IMR-90 (cell line): Measurements from ENCODE around the gene PRPF40B. TPM values are rescaled to one million over a fixed set of nuclear protein-coding genes. Genes with fewer than 3 reads are reported as not detected.

Experiments used
- ATAC-seq: fragments of 200-7000 bp; cut with Tn5 transposase; 2 replicates; pipeline ENCODE4 v1.9.1; 2020; ENCODE audit warnings: low read depth, mild to moderate bottlenecking, moderate library complexity
- BruUV-seq: library from RNA; stranded (reverse); fragments of 400-500 nt; replicated peaks from 2 replicates; lab custom pipeline; 2021; lab: Mats Ljungman, UMichigan
- CTCF ChIA-PET: fragments of 300-600 bp; formaldehyde crosslinking; extraction: SDS; loops from one replicate; lab custom pipeline; 2021; ENCODE audit warnings: antibody characterized with exemption; lab: Yijun Ruan, JAX
- POLR2A ChIA-PET: fragments of 300-600 bp; sonication (Branson Sonifier 250); formaldehyde crosslinking; loops from one replicate; lab custom pipeline; 2022; ENCODE audit warnings: antibody characterized with exemption; ENCODE audit not compliant: unreplicated experiment; lab: Charles Lee
- DNase-seq: peaks from one replicate; pipeline ENCODE4 v3.0.0; 2013
- H2AFZ ChIP-seq: replicated peaks from 2 replicates; pipeline ENCODE3; 2013; ENCODE audit warnings: low read length, mild to moderate bottlenecking; ENCODE audit not compliant: poor library complexity
- H2AK5ac ChIP-seq: 2 replicates; pipeline ENCODE4 v1.6.1; 2013; ENCODE audit warnings: low read depth, low read length, inconsistent platforms
- H2AK9ac ChIP-seq: replicated peaks from 2 replicates; pipeline ENCODE3; 2013; ENCODE audit warnings: mild to moderate bottlenecking, low read depth, low read length, moderate library complexity; ENCODE audit not compliant: poor library complexity
- H2BK120ac ChIP-seq: 2 replicates; pipeline ENCODE4 v1.6.1; 2013; ENCODE audit warnings: low read depth, low read length, inconsistent platforms
- H2BK15ac ChIP-seq: 3 replicates; pipeline ENCODE4 v1.6.1; 2013; ENCODE audit warnings: low read depth, low read length, inconsistent platforms
- H2BK20ac ChIP-seq: 2 replicates; pipeline ENCODE4 v1.6.1; 2013; ENCODE audit warnings: low read depth, mild to moderate bottlenecking, inconsistent platforms, low read length, moderate library complexity
- H2BK5ac ChIP-seq: 2 replicates; pipeline ENCODE4 v1.6.1; 2013; ENCODE audit warnings: mild to moderate bottlenecking, low read depth, low read length, inconsistent platforms; ENCODE audit not compliant: poor library complexity, severe bottlenecking
- H3K14ac ChIP-seq: replicated peaks from 2 replicates; pipeline ENCODE4 v1.6.1; 2013; ENCODE audit warnings: low read depth, low read length, inconsistent platforms
- H3K18ac ChIP-seq: 2 replicates; pipeline ENCODE4 v1.6.1; 2013; ENCODE audit warnings: low read depth, low read length, control low read depth
- H3K23ac ChIP-seq: 2 replicates; pipeline ENCODE4 v1.6.1; 2013; ENCODE audit warnings: low read depth, low read length, inconsistent platforms
- H3K27ac ChIP-seq: 2 replicates; pipeline ENCODE4 v1.5.1; 2013; ENCODE audit warnings: mild to moderate bottlenecking, control low read depth, low read length; ENCODE audit not compliant: insufficient read depth
- H3K27me3 ChIP-seq: 2 replicates; pipeline ENCODE4 v1.6.1; 2013; ENCODE audit warnings: low read length; ENCODE audit not compliant: control insufficient read depth, insufficient read depth
- H3K36me3 ChIP-seq: 2 replicates; pipeline ENCODE4 v1.6.1; 2013; ENCODE audit warnings: low read length, mixed read lengths; ENCODE audit not compliant: control insufficient read depth, insufficient read depth
- H3K4ac ChIP-seq: 2 replicates; pipeline ENCODE4 v1.6.1; 2013; ENCODE audit warnings: low read depth, low read length, inconsistent platforms
- H3K4me1 ChIP-seq: 2 replicates; pipeline ENCODE4 v1.6.1; 2013; ENCODE audit warnings: low read length, mixed read lengths; ENCODE audit not compliant: control insufficient read depth, insufficient read depth
- H3K4me2 ChIP-seq: 2 replicates; pipeline ENCODE4 v1.6.1; 2013; ENCODE audit warnings: low read depth, mild to moderate bottlenecking, control low read depth, low read length, moderate library complexity
- H3K4me3 ChIP-seq: 2 replicates; pipeline ENCODE4 v1.5.1; 2013; ENCODE audit warnings: low read depth, mild to moderate bottlenecking, control low read depth, low read length, moderate library complexity; ENCODE audit not compliant: insufficient read depth
- H3K56ac ChIP-seq: 2 replicates; pipeline ENCODE4 v1.6.1; 2013; ENCODE audit warnings: low read length, inconsistent platforms; ENCODE audit not compliant: insufficient read depth; ENCODE audit errors: extremely low read depth
- H3K79me1 ChIP-seq, 2 experiments: 2 replicates each; pipeline ENCODE4 v1.6.1; 2013; ENCODE audit warnings: low read length in 2 of 2, inconsistent platforms in 1 of 2, low read depth in 1 of 2
- H3K9ac ChIP-seq: 2 replicates; pipeline ENCODE4 v1.6.1; 2013; ENCODE audit warnings: low read depth, low read length, control low read depth
- H3K9me1 ChIP-seq: 2 replicates; pipeline ENCODE4 v1.6.1; 2013; ENCODE audit warnings: low read length, inconsistent platforms; ENCODE audit not compliant: insufficient read depth
- H3K9me3 ChIP-seq: 2 replicates; pipeline ENCODE4 v1.6.1; 2013; ENCODE audit warnings: low read length; ENCODE audit not compliant: control insufficient read depth, insufficient read depth
- H4K20me1 ChIP-seq: 2 replicates; pipeline ENCODE4 v1.6.1; 2013; ENCODE audit warnings: low read length, inconsistent platforms; ENCODE audit not compliant: insufficient read depth
- H4K5ac ChIP-seq: 2 replicates; pipeline ENCODE4 v1.6.1; 2013; ENCODE audit warnings: mild to moderate bottlenecking, low read depth, low read length, control low read depth
- H4K8ac ChIP-seq, 2 experiments: 2 replicates each; pipeline ENCODE4 v1.6.1; 2013; ENCODE audit warnings: low read depth in 2 of 2, low read length in 2 of 2, control low read depth in 1 of 2, inconsistent platforms in 1 of 2
- H4K91ac ChIP-seq: 2 replicates; pipeline ENCODE4 v1.6.1; 2013; ENCODE audit warnings: low read depth, low read length, inconsistent platforms; ENCODE audit not compliant: insufficient read depth
- BHLHE40 ChIP-seq: fragments of 150-350 bp; IDR thresholded peaks from 2 replicates; pipeline ENCODE4 v1.6.1; 2016; ENCODE audit warnings: mild to moderate bottlenecking, low read depth, low read length
- CEBPB ChIP-seq: IDR thresholded peaks from 2 replicates; pipeline ENCODE4 v1.6.1; 2012; ENCODE audit warnings: low read depth, low read length, improper control_type of control experiment
- CHD1 ChIP-seq: IDR thresholded peaks from 2 replicates; pipeline ENCODE4 v1.6.1; 2012; ENCODE audit warnings: low read depth, low read length, improper control_type of control experiment
- MAFK ChIP-seq: IDR thresholded peaks from 2 replicates; pipeline ENCODE4 v1.6.1; 2012; ENCODE audit warnings: low read depth, low read length, improper control_type of control experiment
- MAZ ChIP-seq: IDR thresholded peaks from 2 replicates; pipeline ENCODE4 v1.6.1; 2012; ENCODE audit warnings: low read depth, mild to moderate bottlenecking, low read length, improper control_type of control experiment, moderate library complexity, borderline replicate concordance
- POLR2A ChIP-seq: IDR thresholded peaks from 2 replicates; pipeline ENCODE4 v1.6.1; 2012; ENCODE audit warnings: mild to moderate bottlenecking, low read depth, low read length
- RAD21 ChIP-seq: IDR thresholded peaks from 2 replicates; pipeline ENCODE4 v1.6.1; 2012; ENCODE audit warnings: low read length, improper control_type of control experiment
- RCOR1 ChIP-seq: IDR thresholded peaks from 2 replicates; pipeline ENCODE4 v1.6.1; 2012; ENCODE audit warnings: mild to moderate bottlenecking, low read length, improper control_type of control experiment; ENCODE audit not compliant: insufficient replicate concordance
- RFX5 ChIP-seq: IDR thresholded peaks from 2 replicates; pipeline ENCODE4 v1.8.0; 2012; ENCODE audit warnings: low read depth, mild to moderate bottlenecking, low read length, moderate library complexity
- SMC3 ChIP-seq: fragments of 150-350 bp; IDR thresholded peaks from 2 replicates; pipeline ENCODE4 v1.6.1; 2016; ENCODE audit warnings: low read depth, mild to moderate bottlenecking, antibody characterized with exemption, low read length, moderate library complexity
- WGBS, 2 experiments: methylation state at CpG; one replicate each; pipeline versions ENCODE4 v1.1.5 to v1.1.7; 2013; ENCODE audit warnings: missing lambda C conversion rate in 2 of 2; ENCODE audit not compliant: insufficient read length in 1 of 2; ENCODE audit errors: extremely low coverage in 2 of 2; 5-methylcytosine and 5-hydroxymethylcytosine counted together
- dilution Hi-C: fragments of 300-500 bp; cut with HindIII; formaldehyde crosslinking; loops from one replicate; pipeline ENCODE4 v1.14.3; 2018; ENCODE audit warnings: low sequenced_read_pairs; ENCODE audit not compliant: unreplicated experiment
- in situ Hi-C: fragments of 300-500 bp; cut with MboI; formaldehyde crosslinking; loops from 3 replicates; pipeline ENCODE4 v1.14.3; 2019; ENCODE audit warnings: low sequenced_read_pairs, inconsistent platforms, mixed read lengths
- intact Hi-C: fragments of 100-400 bp; cut with micrococcal nuclease; formaldehyde crosslinking; loops from 2 replicates; pipeline ENCODE4 v1.10.0; 2022
- polyA plus RNA-seq, 3 experiments: library from polyadenylated mRNA; depleted of rRNA; stranded (reverse); fragments of >200 nt; gene quantifications; 2 replicates each; pipeline ENCODE4 v1.2.3, GENCODE V29; 2012; ENCODE audit warnings: low replicate concordance in 1 of 3
- total RNA-seq: library from RNA; depleted of rRNA; stranded (reverse); fragments of >200 nt; gene quantifications from 2 replicates; pipeline ENCODE4 v1.2.3, GENCODE V29; 2012
- TF ChIP-seq, protein P1 (sequence below): fragments of 150-350 bp; IDR thresholded peaks from 2 replicates; pipeline ENCODE4 v1.6.1; 2017; ENCODE audit warnings: mild to moderate bottlenecking, antibody characterized with exemption, low read length, low read depth
- TF ChIP-seq, protein P2 (sequence below): fragments of 150-350 bp; IDR thresholded peaks from 2 replicates; pipeline ENCODE4 v1.6.1; 2016; ENCODE audit warnings: low read depth, mild to moderate bottlenecking, low read length, moderate library complexity, borderline replicate concordance
- TF ChIP-seq, protein P3 (sequence below): conservative IDR thresholded peaks from 2 replicates; pipeline ENCODE4 v1.5.1; 2012; ENCODE audit warnings: mild to moderate bottlenecking, low read depth, low read length, improper control_type of control experiment

PRPF40B gene
- total and polyA plus RNA-seq, 2 of the 4 experiments (the other 2 are of a cell fraction) = 5.0 to 11.8 TPM

DNA sequence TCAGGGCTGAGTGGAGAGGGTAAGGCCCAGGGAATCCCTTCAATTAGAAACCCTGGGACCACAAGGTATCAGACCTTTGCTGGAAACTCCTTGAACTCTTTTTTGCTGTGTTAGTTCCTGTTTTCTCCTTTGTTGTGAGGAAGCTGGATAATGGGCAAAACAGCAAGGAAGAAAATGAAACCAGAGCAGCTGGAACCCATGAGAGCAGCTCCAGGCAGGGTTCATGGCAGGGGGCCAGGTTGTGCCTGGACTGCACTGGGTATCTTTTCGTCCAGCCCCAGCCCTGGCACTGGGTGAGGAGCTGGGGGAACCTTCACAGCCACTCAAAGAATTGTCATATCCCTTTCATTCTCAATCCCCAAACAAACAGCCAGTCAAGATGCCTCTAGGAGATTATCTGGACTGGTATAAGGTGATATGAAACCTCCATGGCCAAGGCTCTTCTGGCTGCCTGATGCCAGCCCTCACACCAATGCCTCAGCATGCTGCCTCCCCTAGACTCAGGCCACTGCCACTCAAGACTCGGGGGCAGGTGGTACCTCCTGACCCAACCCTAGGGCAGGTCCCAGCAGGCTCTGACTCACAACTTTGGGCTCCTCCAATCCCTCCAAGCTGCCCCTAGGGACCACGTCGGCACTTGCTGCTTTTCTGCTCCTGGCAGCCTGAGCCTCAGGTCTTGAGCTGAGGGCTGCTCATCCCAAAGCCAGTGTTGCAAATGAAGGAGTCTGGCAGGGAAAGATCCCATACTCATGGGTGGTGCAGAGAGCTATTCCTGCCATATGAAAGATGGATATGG, 34.4 kb upstream of the PRPF40B start:
- Histone ChIP-seq H3K36me3 (peaks cover 2% of the 10 kb centered on the region; the same call in 1 of the 2 replicates), H4K91ac (no peak overlapping the region), H3K9me1 (peaks cover 8% of the 10 kb centered on the region; the same call in 1 of the 2 replicates), H3K18ac (no peak overlapping the region), H2BK15ac (no peak overlapping the region), H2AFZ (peak overlapping the region; percentile 68), H4K5ac (no peak overlapping the region), H2BK5ac (no peak overlapping the region), H2BK120ac (no peak overlapping the region), H2AK5ac (no peak overlapping the region), H3K4me1 (no peaks in the 10 kb centered on the region), H2BK20ac (no peak overlapping the region), H2AK9ac (no peak overlapping the region), H3K4me2 (no peak overlapping the region), H3K4me3 (no peak overlapping the region), H4K8ac (no peak overlapping the region), H3K23ac (no peak overlapping the region; the same call in 1 of the 2 replicates), H4K20me1 (no peaks in the 10 kb centered on the region), H3K27ac (no peak overlapping the region), H3K14ac (no peak overlapping the region), H3K9me3 (peaks cover 3% of the 10 kb centered on the region; the same call in 1 of the 2 replicates), H3K79me1 (peaks cover 0 to 6% of the 10 kb centered on the region in 2 experiments; a peak in 1 of 4 replicates), H3K9ac (no peak overlapping the region), H3K4ac (no peak overlapping the region), H3K56ac (no peak overlapping the region), H3K27me3 (no peaks in the 10 kb centered on the region)
- ChIA-PET CTCF (no interaction called here), POLR2A (no interaction called here)
- WGBS, 2 experiments = 94% methylated on average over 3 of the region's 4 CpGs; no CpG with 5 or more reads in 1 of the 2 experiments
- intact Hi-C loops = no loop called here
- BruUV-seq = no TSS peak
- peak; percentile 21; the same call in 1 of the 2 replicates for ATAC-seq
- TF ChIP-seq RAD21 (no peak), MAFK (no peak), RFX5 (no peak), MAZ (no peak), CEBPB (no peak), POLR2A (no peak), RCOR1 (no peak), CHD1 (no peak), SMC3 (no peak), BHLHE40 (no peak)
- TF ChIP-seq, protein P1, sequence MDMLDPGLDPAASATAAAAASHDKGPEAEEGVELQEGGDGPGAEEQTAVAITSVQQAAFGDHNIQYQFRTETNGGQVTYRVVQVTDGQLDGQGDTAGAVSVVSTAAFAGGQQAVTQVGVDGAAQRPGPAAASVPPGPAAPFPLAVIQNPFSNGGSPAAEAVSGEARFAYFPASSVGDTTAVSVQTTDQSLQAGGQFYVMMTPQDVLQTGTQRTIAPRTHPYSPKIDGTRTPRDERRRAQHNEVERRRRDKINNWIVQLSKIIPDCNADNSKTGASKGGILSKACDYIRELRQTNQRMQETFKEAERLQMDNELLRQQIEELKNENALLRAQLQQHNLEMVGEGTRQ = no peak
- TF ChIP-seq, protein P2, sequence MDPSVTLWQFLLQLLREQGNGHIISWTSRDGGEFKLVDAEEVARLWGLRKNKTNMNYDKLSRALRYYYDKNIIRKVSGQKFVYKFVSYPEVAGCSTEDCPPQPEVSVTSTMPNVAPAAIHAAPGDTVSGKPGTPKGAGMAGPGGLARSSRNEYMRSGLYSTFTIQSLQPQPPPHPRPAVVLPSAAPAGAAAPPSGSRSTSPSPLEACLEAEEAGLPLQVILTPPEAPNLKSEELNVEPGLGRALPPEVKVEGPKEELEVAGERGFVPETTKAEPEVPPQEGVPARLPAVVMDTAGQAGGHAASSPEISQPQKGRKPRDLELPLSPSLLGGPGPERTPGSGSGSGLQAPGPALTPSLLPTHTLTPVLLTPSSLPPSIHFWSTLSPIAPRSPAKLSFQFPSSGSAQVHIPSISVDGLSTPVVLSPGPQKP = no peak
- TF ChIP-seq, protein P3, sequence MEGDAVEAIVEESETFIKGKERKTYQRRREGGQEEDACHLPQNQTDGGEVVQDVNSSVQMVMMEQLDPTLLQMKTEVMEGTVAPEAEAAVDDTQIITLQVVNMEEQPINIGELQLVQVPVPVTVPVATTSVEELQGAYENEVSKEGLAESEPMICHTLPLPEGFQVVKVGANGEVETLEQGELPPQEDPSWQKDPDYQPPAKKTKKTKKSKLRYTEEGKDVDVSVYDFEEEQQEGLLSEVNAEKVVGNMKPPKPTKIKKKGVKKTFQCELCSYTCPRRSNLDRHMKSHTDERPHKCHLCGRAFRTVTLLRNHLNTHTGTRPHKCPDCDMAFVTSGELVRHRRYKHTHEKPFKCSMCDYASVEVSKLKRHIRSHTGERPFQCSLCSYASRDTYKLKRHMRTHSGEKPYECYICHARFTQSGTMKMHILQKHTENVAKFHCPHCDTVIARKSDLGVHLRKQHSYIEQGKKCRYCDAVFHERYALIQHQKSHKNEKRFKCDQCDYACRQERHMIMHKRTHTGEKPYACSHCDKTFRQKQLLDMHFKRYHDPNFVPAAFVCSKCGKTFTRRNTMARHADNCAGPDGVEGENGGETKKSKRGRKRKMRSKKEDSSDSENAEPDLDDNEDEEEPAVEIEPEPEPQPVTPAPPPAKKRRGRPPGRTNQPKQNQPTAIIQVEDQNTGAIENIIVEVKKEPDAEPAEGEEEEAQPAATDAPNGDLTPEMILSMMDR = no peak
- in situ Hi-C loops = no loop called here
- dilution Hi-C loops = no loop called here
- DNase-seq = no peak
